GM12873 (cell line): ENCODE data around the gene DOCK8.

ENCODE experiments used
- CTCF ChIP-seq: IDR thresholded peaks from 2 replicates; pipeline ENCODE4 v1.5.1; 2012; ENCODE audit warnings: low read depth, mild to moderate bottlenecking, moderate library complexity, low read length, control low read depth; ENCODE audit not compliant: insufficient read depth; ENCODE audit errors: missing control alignments

DOCK8 gene

GRCh38 chr9:450057-450456, 235.4 kb downstream of the DOCK8 start:
- no peak for TF ChIP-seq CTCF

- TF ChIP-seq CTCF, result no peak
Observed at GRCh38 chr9:450561-450960, 235.9 kb downstream of the DOCK8 start.

- no peak for TF ChIP-seq CTCF
Observed at GRCh38 chr9:453832-454231, 239.2 kb downstream of the DOCK8 start.

GRCh38 chr9:456365-456764, 241.7 kb downstream of the DOCK8 start:
- TF ChIP-seq CTCF, result no peak

GRCh38 chr9:458590-458989, 243.9 kb downstream of the DOCK8 start:
- TF ChIP-seq CTCF, result no peak

GRCh38 chr9:459491-460444, 245.1 kb downstream of the DOCK8 start:
- no peak for TF ChIP-seq CTCF

- TF ChIP-seq CTCF, result no peak
Observed at GRCh38 chr9:462121-462520, 247.5 kb downstream of the DOCK8 start.
